ENCODE measurements around the gene NR3C2.

NR3C2 gene

GRCh38 chr4:148077581-148077980 lies 364.6 kb downstream of the NR3C2 start:
- no peak for DNase-seq (ENCODE audit: low read depth, low spot score)

GRCh38 chr4:148076964-148077363 lies 365.2 kb downstream of the NR3C2 start:
- DNase-seq (ENCODE audit: low read depth, low spot score) = no peak

GRCh38 chr4:148075438-148075837 lies 366.8 kb downstream of the NR3C2 start:
- DNase-seq (ENCODE audit: low read depth, low spot score) = no peak

- DNase-seq (ENCODE audit: low read depth, low spot score) = no peak
Measured at GRCh38 chr4:148074462-148074861, 367.8 kb downstream of the NR3C2 start.

- no peak for DNase-seq (ENCODE audit: low read depth, low spot score)
Measured at GRCh38 chr4:148073349-148073748, 368.9 kb downstream of the NR3C2 start.

- DNase-seq (ENCODE audit: low read depth, low spot score) = no peak
Measured at GRCh38 chr4:148072789-148073188, 369.4 kb downstream of the NR3C2 start.

GRCh38 chr4:148071009-148071408 lies 371.2 kb downstream of the NR3C2 start:
- no peak for DNase-seq (ENCODE audit: low read depth, low spot score)

GRCh38 chr4:148069895-148070178 lies 372.4 kb downstream of the NR3C2 start:
- DNase-seq (ENCODE audit: low read depth, low spot score) = no peak

GRCh38 chr4:148069086-148069894 lies 372.9 kb downstream of the NR3C2 start:
- DNase-seq (ENCODE audit: low read depth, low spot score) = no peak

- DNase-seq (ENCODE audit: low read depth, low spot score) = no peak
Measured at GRCh38 chr4:148068065-148068911, 373.9 kb downstream of the NR3C2 start.

- DNase-seq (ENCODE audit: low read depth, low spot score) = no peak
Measured at GRCh38 chr4:148067301-148067916, 374.8 kb downstream of the NR3C2 start.

GRCh38 chr4:148065075-148065474 lies 377.1 kb downstream of the NR3C2 start:
- DNase-seq (ENCODE audit: low read depth, low spot score) = no peak

GRCh38 chr4:148064451-148064850 lies 377.8 kb downstream of the NR3C2 start:
- no peak for DNase-seq (ENCODE audit: low read depth, low spot score)

GRCh38 chr4:148062301-148062950 lies 379.8 kb downstream of the NR3C2 start:
- DNase-seq (ENCODE audit: low read depth, low spot score) = no peak

- DNase-seq (ENCODE audit: low read depth, low spot score) = no peak
Measured at GRCh38 chr4:148061795-148062194, 380.4 kb downstream of the NR3C2 start.

- DNase-seq (ENCODE audit: low read depth, low spot score) = no peak
Measured at GRCh38 chr4:148061141-148061481, 381.1 kb downstream of the NR3C2 start.

- DNase-seq (ENCODE audit: low read depth, low spot score) = no peak
Measured at GRCh38 chr4:148060264-148061140, 381.7 kb downstream of the NR3C2 start.

GRCh38 chr4:148059617-148060180 lies 382.5 kb downstream of the NR3C2 start:
- DNase-seq (ENCODE audit: low read depth, low spot score) = no peak

GRCh38 chr4:148057984-148058859 lies 384.0 kb downstream of the NR3C2 start:
- no peak for DNase-seq (ENCODE audit: low read depth, low spot score)

GRCh38 chr4:148057516-148057915 lies 384.7 kb downstream of the NR3C2 start:
- DNase-seq (ENCODE audit: low read depth, low spot score) = no peak
